PC-3 (cell line): ENCODE measurements around the gene SPINK7. TPM values are rescaled to one million over a fixed set of nuclear protein-coding genes. Genes with fewer than 3 reads are reported as not detected.
A peak's percentile ranks its signal among the peaks of the same experiment; 100 is the strongest.

Experiments used
- ATAC-seq: fragments of 200-7000 bp; cut with Tn5 transposase; 2 replicates; pipeline ENCODE4 v1.9.1; 2020; ENCODE audit warnings: mild to moderate bottlenecking, moderate library complexity
- BruUV-seq: library from RNA; stranded (reverse); fragments of 400-500 nt; replicated peaks from 2 replicates; lab custom pipeline; 2021; lab: Mats Ljungman, UMichigan
- CTCF ChIA-PET: fragments of 300-600 bp; sonication (Branson Sonifier 250); formaldehyde crosslinking; loops from one replicate; lab custom pipeline; 2022; ENCODE audit warnings: antibody characterized with exemption; lab: Charles Lee
- POLR2A ChIA-PET: fragments of 300-600 bp; sonication (Branson Sonifier 250); formaldehyde crosslinking; loops from one replicate; lab custom pipeline; 2022; ENCODE audit warnings: antibody characterized with exemption; ENCODE audit not compliant: unreplicated experiment; lab: Charles Lee
- DNase-seq: peaks from one replicate; pipeline ENCODE4 v3.0.0-alpha.2; 2015
- H2AFZ ChIP-seq: fragments of 300-600 bp; sonication (generic); 2 replicates; pipeline ENCODE4 v1.6.0; 2016; ENCODE audit warnings: antibody characterized with exemption, low read length
- H3F3A ChIP-seq: fragments of 300-600 bp; sonication (generic); one replicate; pipeline ENCODE4 v1.6.0; 2017; ENCODE audit warnings: antibody characterized with exemption, low read length, control low read depth, mild to moderate bottlenecking; ENCODE audit not compliant: unreplicated experiment
- H3K27ac ChIP-seq: fragments of 300-600 bp; sonication (generic); 2 replicates; pipeline ENCODE4 v1.5.1; 2016; ENCODE audit warnings: mild to moderate bottlenecking, low read length
- H3K27me3 ChIP-seq: fragments of 300-600 bp; sonication (generic); 2 replicates; pipeline ENCODE4 v1.6.1; 2016; ENCODE audit warnings: low read length, mixed read lengths
- H3K36me3 ChIP-seq: fragments of 300-600 bp; sonication (generic); 2 replicates; pipeline ENCODE4 v1.6.1; 2016; ENCODE audit warnings: low read depth, mixed run types, low read length, mixed read lengths
- H3K4me1 ChIP-seq: fragments of 300-600 bp; sonication (generic); 2 replicates; pipeline ENCODE4 v1.5.1; 2016; ENCODE audit warnings: low read length; ENCODE audit not compliant: insufficient read depth
- H3K4me2 ChIP-seq: fragments of 300-600 bp; sonication (generic); 2 replicates; pipeline ENCODE4 v1.6.0; 2016; ENCODE audit warnings: low read length
- H3K4me3 ChIP-seq: fragments of 300-600 bp; sonication (generic); 2 replicates; pipeline ENCODE4 v1.5.1; 2016; ENCODE audit warnings: mild to moderate bottlenecking, low read length, mixed read lengths
- H3K79me2 ChIP-seq: fragments of 300-600 bp; sonication (generic); 2 replicates; pipeline ENCODE4 v1.6.1; 2017; ENCODE audit warnings: low read length, mixed read lengths
- H3K9ac ChIP-seq: fragments of 300-600 bp; sonication (generic); 2 replicates; pipeline ENCODE4 v1.6.0; 2016; ENCODE audit warnings: mild to moderate bottlenecking, low read length
- H3K9me2 ChIP-seq: fragments of 300-600 bp; sonication (generic); replicated peaks from 2 replicates; pipeline ENCODE4 v1.6.1; 2016; ENCODE audit warnings: mixed run types, low read length, mixed read lengths
- H3K9me3 ChIP-seq: fragments of 300-600 bp; sonication (generic); 2 replicates; pipeline ENCODE4 v1.6.1; 2016; ENCODE audit warnings: low read length, mixed read lengths
- H4K20me1 ChIP-seq: fragments of 300-600 bp; sonication (generic); 2 replicates; pipeline ENCODE4 v1.6.1; 2016; ENCODE audit warnings: low read length, mixed read lengths
- CTCF ChIP-seq: fragments of 300-600 bp; sonication (generic); conservative IDR thresholded peaks from 2 replicates; pipeline ENCODE4 v1.5.1; 2017; ENCODE audit warnings: antibody characterized with exemption, low read depth, mild to moderate bottlenecking, low read length
- EZH2 ChIP-seq: fragments of 300-600 bp; sonication (generic); IDR thresholded peaks from one replicate; pipeline ENCODE4 v1.6.1; 2017; ENCODE audit warnings: antibody characterized with exemption, mild to moderate bottlenecking, low read length; ENCODE audit not compliant: unreplicated experiment
- EZH2phosphoT487 ChIP-seq: fragments of 300-600 bp; sonication (generic); IDR thresholded peaks from 2 replicates; pipeline ENCODE4 v1.6.1; 2018; ENCODE audit warnings: mild to moderate bottlenecking, antibody characterized with exemption, low read length, borderline replicate concordance
- intact Hi-C: fragments of 100-400 bp; cut with micrococcal nuclease; formaldehyde crosslinking; loops from 2 replicates; pipeline ENCODE4 v1.9.0; 2023
- total RNA-seq: library from RNA; depleted of rRNA; stranded (reverse); fragments of >200 nt; gene quantifications from 2 replicates; pipeline ENCODE4 v1.2.3, GENCODE V29; 2014

Gene SPINK7
- total RNA-seq, 1 experiment from 2014 or later: 0.15 TPM

GRCh38 chr5:148336704-148337435, 24.6 kb downstream of the SPINK7 start:
- H3K27ac ChIP-seq: peak overlapping the region; percentile 59
- ATAC-seq (peak; percentile 75), DNase-seq (peak; percentile 70)
- H3K4me1 ChIP-seq: peaks cover 22% of the 10 kb centered on the region
- ChIA-PET POLR2A (interaction anchor here (0.6 to 0.7 kb wide), 3 partner anchors 15 to 132 kb away, joined by 3 to 5 read pairs (median 3); no protein-coding TSS in a partner anchor), CTCF (interaction anchor here (1.4 kb wide), 1 partner anchor 23 kb away, joined by 3 read pairs; no protein-coding TSS in a partner anchor)
- H3K4me3 ChIP-seq: no peak overlapping the region
- peak overlapping the region; percentile 36 for H3K4me2 ChIP-seq
- H3K9me2 ChIP-seq: no peaks in the 10 kb centered on the region
- peaks cover 3% of the 10 kb centered on the region for H3F3A ChIP-seq
- H4K20me1 ChIP-seq: no peaks in the 10 kb centered on the region
- H3K36me3 ChIP-seq: no peaks in the 10 kb centered on the region
- H3K9me3 ChIP-seq: no peaks in the 10 kb centered on the region
- H3K79me2 ChIP-seq: no peaks in the 10 kb centered on the region
- BruUV-seq: TSS peak; percentile 89
- intact Hi-C loops: no loop called here
- peak overlapping the region; percentile 45 for H2AFZ ChIP-seq
- no peak overlapping the region for H3K9ac ChIP-seq
- H3K27me3 ChIP-seq: no peaks in the 10 kb centered on the region
- no peak for TF ChIP-seq EZH2
- no peak for TF ChIP-seq CTCF
- no peak for TF ChIP-seq EZH2phosphoT487

GRCh38 chr5:148342371-148343045, 30.3 kb downstream of the SPINK7 start:
- no peaks in the 10 kb centered on the region for H4K20me1 ChIP-seq
- peak overlapping the region; percentile 78 for H3K4me2 ChIP-seq
- CTCF ChIA-PET: interaction anchor here (0.8 to 1.2 kb wide), 2 partner anchors 10 to 32 kb away, joined by 3 to 5 read pairs; no protein-coding TSS in a partner anchor
- peak; percentile 65 for DNase-seq
- TF ChIP-seq CTCF (no peak), EZH2phosphoT487 (no peak), EZH2 (no peak)
- H2AFZ ChIP-seq: no peak overlapping the region
- no peaks in the 10 kb centered on the region for H3K79me2 ChIP-seq
- no peaks in the 10 kb centered on the region for H3K9me3 ChIP-seq
- no peaks in the 10 kb centered on the region for H3K36me3 ChIP-seq
- no peaks in the 10 kb centered on the region for H3K9me2 ChIP-seq
- H3K4me3 ChIP-seq: peak overlapping the region; percentile 26
- peaks cover 4% of the 10 kb centered on the region for H3F3A ChIP-seq
- BruUV-seq: TSS peak; percentile 88
- H3K27ac ChIP-seq: peak overlapping the region; percentile 93
- intact Hi-C loops: no loop called here
- POLR2A ChIA-PET: interaction anchor here (0.6 kb wide), 1 partner anchor 126 kb away, joined by 4 read pairs; no protein-coding TSS in a partner anchor
- ATAC-seq: peak; percentile 52
- H3K4me1 ChIP-seq: peaks cover 31% of the 10 kb centered on the region
- H3K9ac ChIP-seq: peak overlapping the region; percentile 49
- H3K27me3 ChIP-seq: no peaks in the 10 kb centered on the region
